ENCODE results near the gene TUBB3. TPM values are rescaled to one million over a fixed set of nuclear protein-coding genes. Genes with fewer than 3 reads are reported as not detected.

TUBB3 gene
- total RNA-seq, 1 donor from 2014 or later: 833 TPM

- H3K4me3 ChIP-seq (ENCODE audit: low read depth, low read length): no peak overlapping the region
- TF ChIP-seq CTCF (conservative IDR thresholded peaks at IDR 0.05; ENCODE audit: low read depth, low read length): no peak
- DNase-seq (ENCODE audit: low read depth): no peak
Observed at GRCh38 chr16:89902980-89903379, 20.2 kb upstream of the TUBB3 start.

- no peak for TF ChIP-seq CTCF (conservative IDR thresholded peaks at IDR 0.05; ENCODE audit: low read depth, low read length)
- H3K4me3 ChIP-seq (ENCODE audit: low read depth, low read length): no peak overlapping the region
- no peak for DNase-seq (ENCODE audit: low read depth)
Observed at GRCh38 chr16:89903908-89904515, 19.1 kb upstream of the TUBB3 start.

- no peak overlapping the region for H3K4me3 ChIP-seq (ENCODE audit: low read depth, low read length)
- no peak for TF ChIP-seq CTCF (conservative IDR thresholded peaks at IDR 0.05; ENCODE audit: low read depth, low read length)
- no peak for DNase-seq (ENCODE audit: low read depth)
Observed at GRCh38 chr16:89904606-89905510, 18.3 kb upstream of the TUBB3 start.

- no peak for TF ChIP-seq CTCF (conservative IDR thresholded peaks at IDR 0.05; ENCODE audit: low read depth, low read length)
- no peak for DNase-seq (ENCODE audit: low read depth)
- H3K4me3 ChIP-seq (ENCODE audit: low read depth, low read length): no peak overlapping the region
Observed at GRCh38 chr16:89905511-89906139, 17.5 kb upstream of the TUBB3 start.

- no peak overlapping the region for H3K4me3 ChIP-seq (ENCODE audit: low read depth, low read length)
- no peak for DNase-seq (ENCODE audit: low read depth)
- TF ChIP-seq CTCF (conservative IDR thresholded peaks at IDR 0.05; ENCODE audit: low read depth, low read length): no peak
Observed at GRCh38 chr16:89906140-89907025, 16.8 kb upstream of the TUBB3 start.

GRCh38 chr16:89907055-89907814 lies 15.9 kb upstream of the TUBB3 start:
- no peak for TF ChIP-seq CTCF (conservative IDR thresholded peaks at IDR 0.05; ENCODE audit: low read depth, low read length)
- H3K4me3 ChIP-seq (ENCODE audit: low read depth, low read length): no peak overlapping the region
- DNase-seq (ENCODE audit: low read depth): no peak

Data from epithelial cell of proximal tubule (primary cell).